ENCODE data around the gene AGAP1.

AGAP1 gene

GRCh38 chr2:235539773-235540172 is 45.9 kb downstream of the AGAP1 start:
- no peaks in the 10 kb centered on the region for H3K27me3 ChIP-seq (ENCODE audit: insufficient read depth, poor library complexity, severe bottlenecking)
- DNase-seq (ENCODE audit: low spot score) (no peak), ATAC-seq (ENCODE audit: low read depth) (no peak)
- no peaks in the 10 kb centered on the region for H3K9me3 ChIP-seq (ENCODE audit: severe bottlenecking)
- H3K4me3 ChIP-seq (ENCODE audit: severe bottlenecking): no peak overlapping the region
- H3K4me1 ChIP-seq (ENCODE audit: insufficient read depth, poor library complexity, severe bottlenecking): peaks cover 18% of the 10 kb centered on the region
- no peak for TF ChIP-seq CTCF (IDR thresholded peaks at IDR 0.05; ENCODE audit: poor library complexity, severe bottlenecking)
- H3K27ac ChIP-seq (ENCODE audit: poor library complexity, severe bottlenecking): no peak overlapping the region
- no peaks in the 10 kb centered on the region for H3K36me3 ChIP-seq (ENCODE audit: low read depth)

GRCh38 chr2:235541016-235541415 is 47.2 kb downstream of the AGAP1 start:
- peak; percentile 36; the same call in 1 of the 3 replicates for ATAC-seq (ENCODE audit: low read depth)
- Histone ChIP-seq H3K27me3 (ENCODE audit: insufficient read depth, poor library complexity, severe bottlenecking) (no peaks in the 10 kb centered on the region), H3K4me1 (ENCODE audit: insufficient read depth, poor library complexity, severe bottlenecking) (peaks cover 18% of the 10 kb centered on the region), H3K9me3 (ENCODE audit: severe bottlenecking) (no peaks in the 10 kb centered on the region), H3K4me3 (ENCODE audit: severe bottlenecking) (no peak overlapping the region), H3K27ac (ENCODE audit: poor library complexity, severe bottlenecking) (no peak overlapping the region), H3K36me3 (ENCODE audit: low read depth) (no peaks in the 10 kb centered on the region)
- TF ChIP-seq CTCF (IDR thresholded peaks at IDR 0.05; ENCODE audit: poor library complexity, severe bottlenecking): no peak
- DNase-seq (ENCODE audit: low spot score): no peak

- Histone ChIP-seq H3K4me1 (ENCODE audit: insufficient read depth, poor library complexity, severe bottlenecking) (peaks cover 18% of the 10 kb centered on the region), H3K27ac (ENCODE audit: poor library complexity, severe bottlenecking) (no peak overlapping the region), H3K4me3 (ENCODE audit: severe bottlenecking) (no peak overlapping the region), H3K9me3 (ENCODE audit: severe bottlenecking) (no peaks in the 10 kb centered on the region), H3K27me3 (ENCODE audit: insufficient read depth, poor library complexity, severe bottlenecking) (no peaks in the 10 kb centered on the region), H3K36me3 (ENCODE audit: low read depth) (no peaks in the 10 kb centered on the region)
- DNase-seq (ENCODE audit: low spot score) (no peak), ATAC-seq (ENCODE audit: low read depth) (no peak)
- TF ChIP-seq CTCF (IDR thresholded peaks at IDR 0.05; ENCODE audit: poor library complexity, severe bottlenecking): no peak
Observed at GRCh38 chr2:235541838-235542549, 48.2 kb downstream of the AGAP1 start.

GRCh38 chr2:235542733-235543127 is 48.9 kb downstream of the AGAP1 start:
- Histone ChIP-seq H3K9me3 (ENCODE audit: severe bottlenecking) (no peaks in the 10 kb centered on the region), H3K36me3 (ENCODE audit: low read depth) (no peaks in the 10 kb centered on the region), H3K4me3 (ENCODE audit: severe bottlenecking) (no peak overlapping the region), H3K27ac (ENCODE audit: poor library complexity, severe bottlenecking) (no peak overlapping the region), H3K4me1 (ENCODE audit: insufficient read depth, poor library complexity, severe bottlenecking) (peaks cover 18% of the 10 kb centered on the region), H3K27me3 (ENCODE audit: insufficient read depth, poor library complexity, severe bottlenecking) (no peaks in the 10 kb centered on the region)
- DNase-seq (ENCODE audit: low spot score) (no peak), ATAC-seq (ENCODE audit: low read depth) (no peak)
- TF ChIP-seq CTCF (IDR thresholded peaks at IDR 0.05; ENCODE audit: poor library complexity, severe bottlenecking): no peak

- Histone ChIP-seq H3K36me3 (ENCODE audit: low read depth) (no peaks in the 10 kb centered on the region), H3K4me3 (ENCODE audit: severe bottlenecking) (no peak overlapping the region), H3K9me3 (ENCODE audit: severe bottlenecking) (no peaks in the 10 kb centered on the region), H3K4me1 (ENCODE audit: insufficient read depth, poor library complexity, severe bottlenecking) (peaks cover 18% of the 10 kb centered on the region), H3K27ac (ENCODE audit: poor library complexity, severe bottlenecking) (no peak overlapping the region), H3K27me3 (ENCODE audit: insufficient read depth, poor library complexity, severe bottlenecking) (no peaks in the 10 kb centered on the region)
- peak; percentile 66 for ATAC-seq (ENCODE audit: low read depth)
- no peak for TF ChIP-seq CTCF (IDR thresholded peaks at IDR 0.05; ENCODE audit: poor library complexity, severe bottlenecking)
- no peak for DNase-seq (ENCODE audit: low spot score)
Observed at GRCh38 chr2:235543128-235543750, 49.4 kb downstream of the AGAP1 start.

Measured in RWPE2 (cell line).